Skin epidermis (tissue), 12 donors: Measurements from ENCODE around the gene MOB1A.
"Not testable (repeated sequence)": the region's sequence is repeated elsewhere in the genome, so short reads cannot be mapped to it uniquely, and the experiment has no call there.

Source experiments
- H3K27ac ChIP-seq, 21 experiments: fragments of 200-600 bp; sonication (generic) in 11 of 21; one replicate each; pipeline ENCODE4 v1.5.0; 2020; ENCODE audit warnings: mild to moderate bottlenecking in 3 of 21, inconsistent platforms in 2 of 21, moderate library complexity in 2 of 21
- H3K4me3 ChIP-seq, 7 experiments: fragments of 200-600 bp; sonication (generic) in 2 of 7; one replicate each; pipeline ENCODE4 v1.5.0; 2020; ENCODE audit warnings: inconsistent platforms in 2 of 7, mild to moderate bottlenecking in 2 of 7, moderate library complexity in 1 of 7

The MOB1A gene

DNA sequence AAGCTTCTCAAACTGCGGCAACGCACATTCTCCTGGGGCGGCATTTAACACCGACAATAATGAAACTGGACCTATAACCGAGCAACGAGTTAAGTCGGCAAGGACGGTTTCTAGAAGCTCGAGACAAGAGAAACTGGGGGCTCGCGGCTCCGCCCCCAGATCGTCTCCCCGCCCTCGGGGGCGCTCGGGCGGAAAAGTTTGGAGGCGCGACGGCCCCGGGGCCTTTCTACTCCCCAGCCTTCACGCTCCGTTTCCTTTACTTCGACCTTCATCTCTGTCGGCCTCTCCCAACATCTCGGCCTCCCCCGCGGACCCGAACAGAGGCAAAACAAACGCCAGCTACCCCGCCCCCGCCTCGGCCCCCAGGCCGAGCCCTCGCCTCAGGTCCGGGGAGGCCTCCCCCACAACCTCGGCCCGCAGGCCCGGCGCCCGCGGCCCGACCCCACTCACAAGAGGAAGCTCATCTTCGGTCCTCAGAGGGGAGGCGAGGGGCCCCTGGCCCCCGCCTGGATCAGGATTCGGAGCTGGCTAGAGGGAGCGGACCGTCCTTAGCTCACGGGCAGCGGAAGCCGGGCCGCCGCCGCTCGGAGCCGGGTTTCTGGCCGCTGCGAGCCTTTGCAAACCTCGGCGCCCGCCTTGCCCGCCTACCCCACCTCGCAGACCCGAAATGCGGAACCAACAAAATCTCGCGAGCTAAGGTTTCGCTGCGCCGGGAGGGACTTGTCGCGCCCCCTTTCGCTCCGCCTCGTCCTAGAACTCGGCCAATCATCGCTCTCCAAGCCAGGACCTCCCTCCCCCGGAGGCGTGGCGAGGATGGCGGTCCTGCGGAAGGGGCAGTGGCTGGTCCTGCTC, at the start of gene MOB1A:
Gene MOB1A (minus strand): TSS at position 669 of the 852 bp plus-strand sequence. CDS start 205 bp downstream, at position 464.
- peak within 1 kb of the TSS; percentile 66 to 98 (median 91) for H3K4me3 ChIP-seq
- peak within 1 kb of the TSS; percentile 91 to 99 (median 96) for H3K27ac ChIP-seq

DNA sequence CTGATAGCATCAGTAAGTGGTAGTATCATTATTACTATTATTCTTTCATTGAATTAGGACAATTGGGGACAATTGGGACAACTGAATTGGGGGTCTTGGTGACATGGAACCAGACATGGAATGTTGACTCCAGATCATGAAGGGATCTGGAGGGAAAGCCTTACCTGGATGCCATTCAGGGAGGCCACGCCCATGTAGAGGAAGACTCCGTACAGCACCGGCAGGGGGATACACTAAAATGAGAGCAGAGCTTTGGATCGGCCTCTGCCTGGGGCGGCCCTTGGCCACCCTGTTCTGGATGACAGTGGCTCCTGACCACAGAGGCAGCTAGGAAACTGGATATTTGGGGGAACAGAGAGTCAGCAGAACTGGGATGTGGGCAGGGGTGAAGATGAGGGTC, 49.0 kb upstream of the MOB1A start:
- Histone ChIP-seq H3K4me3 (no peak overlapping the region), H3K27ac (no peak overlapping the region)

DNA sequence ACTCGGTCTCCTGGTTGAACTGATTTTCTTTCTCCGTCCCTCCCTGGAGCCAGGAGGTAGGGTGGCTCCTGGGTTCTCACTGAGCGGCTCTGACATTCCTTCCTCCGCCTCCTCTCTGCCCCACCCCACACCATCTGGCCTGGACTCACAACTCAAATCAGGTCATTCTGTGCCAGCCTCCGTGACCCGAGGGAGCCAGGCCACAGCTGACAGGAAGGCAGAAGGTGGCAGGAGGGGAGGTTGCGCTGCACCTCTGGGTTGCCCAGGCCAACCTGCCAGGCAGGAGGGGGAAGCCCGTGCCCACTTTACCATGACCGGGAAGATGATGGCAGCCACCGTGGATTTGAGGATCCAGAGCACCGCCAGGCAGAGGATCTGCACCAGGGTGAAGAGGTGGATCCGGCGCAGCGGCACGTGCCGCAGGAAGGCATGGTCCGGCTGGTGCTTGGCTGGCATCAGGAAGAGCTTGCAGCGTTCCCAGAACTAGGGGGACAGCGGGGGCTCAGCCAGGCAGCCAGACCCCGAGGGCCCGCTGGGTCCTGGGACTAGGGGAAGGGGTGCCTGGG, 48.1 kb upstream of the MOB1A start:
- Histone ChIP-seq H3K4me3 (no peak overlapping the region), H3K27ac (peak overlapping the region in 2 of 21 experiments; percentile 38 to 49)

DNA sequence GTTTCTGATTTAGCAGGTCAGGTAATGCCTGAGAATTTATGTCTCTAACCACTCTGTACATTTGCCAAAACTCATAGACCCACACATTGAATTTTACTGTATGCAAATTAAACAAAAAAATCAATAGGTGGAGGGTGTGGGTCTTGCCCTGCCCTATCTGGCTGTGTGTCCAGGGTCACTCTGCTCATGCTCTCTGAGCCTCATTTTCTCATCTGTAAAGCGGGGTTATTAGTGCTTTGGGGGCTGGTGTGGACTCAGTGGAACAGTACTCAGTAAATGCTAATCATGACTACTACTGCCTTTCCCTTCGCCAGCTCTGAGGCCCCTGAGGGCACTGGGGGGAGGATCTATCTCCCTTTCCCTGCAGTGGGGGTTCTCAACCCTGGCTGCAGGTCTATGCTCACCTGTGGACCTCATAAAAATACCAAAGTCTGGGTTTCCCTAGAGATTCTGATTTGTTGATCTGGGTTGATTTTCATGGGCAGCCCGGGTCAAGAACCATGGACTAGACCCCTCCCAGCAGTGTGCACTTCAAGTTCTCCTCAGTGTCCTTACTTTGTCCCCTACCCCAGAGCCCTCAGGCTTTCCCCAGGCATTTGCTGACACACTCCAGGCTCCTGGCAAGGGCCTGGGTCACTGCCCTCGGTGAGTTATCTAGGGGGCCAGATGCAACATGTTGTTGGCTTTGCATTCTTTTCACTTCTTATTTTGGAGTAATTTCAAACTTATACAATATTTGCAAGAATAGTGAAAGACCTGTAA, 47.2 kb upstream of the MOB1A start:
- no peak overlapping the region for H3K4me3 ChIP-seq
- peak overlapping the region in 1 of 21 experiments; percentile 24 for H3K27ac ChIP-seq

DNA sequence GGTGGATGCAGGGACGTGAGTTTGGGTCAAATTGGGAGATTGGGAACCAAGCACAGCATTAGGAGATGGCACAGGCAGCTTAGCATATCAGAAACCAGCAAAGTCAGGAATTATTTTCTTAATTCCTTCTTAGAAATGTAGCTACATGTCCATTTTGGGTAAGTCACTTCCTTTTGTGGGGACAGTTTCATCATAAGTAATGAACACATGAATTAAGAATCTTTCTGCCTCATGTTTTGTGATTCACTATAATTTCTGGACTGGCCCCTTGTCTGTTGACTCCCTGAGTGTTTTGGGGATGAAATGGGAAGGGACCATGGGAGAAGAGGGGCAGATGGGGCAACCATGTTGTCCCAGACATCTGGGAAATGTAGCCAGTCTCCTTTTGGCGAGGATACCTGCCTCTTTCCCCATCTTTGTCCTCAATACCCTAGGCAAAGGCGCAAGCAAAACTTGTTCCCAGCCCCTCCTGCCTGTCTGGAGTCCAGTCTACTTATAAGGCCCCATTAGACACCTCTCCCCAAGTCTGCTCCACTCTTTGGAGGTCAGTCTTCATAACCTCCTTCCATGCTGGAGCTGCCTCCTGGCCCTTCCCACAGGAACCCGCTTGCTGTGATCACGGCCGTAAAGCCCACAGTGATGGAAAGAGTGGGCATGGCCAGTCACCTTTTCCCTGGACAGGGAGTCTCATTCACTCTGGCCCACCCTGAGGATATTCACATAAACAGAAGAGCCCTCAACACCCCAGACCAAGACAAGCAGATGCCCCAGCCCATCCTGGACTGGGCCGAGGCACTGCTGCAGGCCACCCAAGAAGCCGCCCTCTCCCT, 45.5 kb upstream of the MOB1A start:
- no peak overlapping the region for H3K27ac ChIP-seq
- no peak overlapping the region for H3K4me3 ChIP-seq

DNA sequence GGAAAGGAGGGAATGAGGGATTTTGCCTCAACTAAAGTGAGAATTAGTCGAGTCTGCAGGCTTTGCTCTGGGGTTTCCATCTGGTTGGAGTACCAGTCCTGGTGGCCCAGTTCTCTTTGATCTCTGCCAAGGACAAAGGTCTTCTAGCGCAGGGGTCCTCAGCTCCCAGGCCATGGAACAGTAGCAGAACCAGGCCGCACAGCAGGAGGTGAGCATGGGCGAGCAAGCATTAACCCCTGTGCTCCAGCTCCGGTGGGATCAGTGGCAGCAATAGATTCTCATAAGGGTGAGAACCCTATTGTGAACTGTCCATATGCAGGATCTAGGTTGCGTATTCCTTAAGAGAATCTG, 43.6 kb upstream of the MOB1A start:
- Histone ChIP-seq H3K27ac (no peak overlapping the region), H3K4me3 (no peak overlapping the region)

DNA sequence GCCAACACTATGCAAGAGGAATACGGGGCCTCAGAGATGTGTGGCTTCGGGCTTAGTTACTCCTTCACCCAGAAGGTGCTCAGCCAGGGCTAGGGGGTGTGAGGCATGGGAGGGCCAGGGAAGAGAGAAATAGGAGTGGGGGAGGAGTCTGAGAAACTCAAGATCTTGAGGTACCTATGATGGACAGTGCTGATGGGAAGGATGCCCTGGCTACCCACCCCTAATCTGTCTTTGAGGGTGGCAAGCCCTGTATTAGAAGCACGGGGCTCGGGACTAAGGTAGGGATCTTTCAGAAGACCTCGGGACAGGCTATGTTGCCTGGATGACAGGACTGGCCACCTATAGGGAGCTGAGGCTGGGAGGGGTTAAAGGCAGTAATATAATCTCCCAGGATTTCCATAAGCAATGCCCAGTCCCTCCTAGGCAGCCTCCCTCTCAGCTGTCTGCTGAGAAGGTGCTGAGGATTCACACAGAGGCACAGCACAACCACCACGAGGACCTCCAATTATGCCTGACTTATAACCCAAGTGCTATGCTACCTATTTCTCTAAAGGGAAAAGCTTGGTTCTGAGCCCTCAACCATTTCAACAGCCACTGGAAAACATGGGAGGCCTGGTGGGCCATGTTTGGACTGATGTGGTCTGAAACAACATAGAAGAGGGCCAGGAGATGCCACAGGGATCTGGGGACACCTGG, 43.1 kb upstream of the MOB1A start:
- Histone ChIP-seq H3K27ac (no peak overlapping the region), H3K4me3 (no peak overlapping the region)

DNA sequence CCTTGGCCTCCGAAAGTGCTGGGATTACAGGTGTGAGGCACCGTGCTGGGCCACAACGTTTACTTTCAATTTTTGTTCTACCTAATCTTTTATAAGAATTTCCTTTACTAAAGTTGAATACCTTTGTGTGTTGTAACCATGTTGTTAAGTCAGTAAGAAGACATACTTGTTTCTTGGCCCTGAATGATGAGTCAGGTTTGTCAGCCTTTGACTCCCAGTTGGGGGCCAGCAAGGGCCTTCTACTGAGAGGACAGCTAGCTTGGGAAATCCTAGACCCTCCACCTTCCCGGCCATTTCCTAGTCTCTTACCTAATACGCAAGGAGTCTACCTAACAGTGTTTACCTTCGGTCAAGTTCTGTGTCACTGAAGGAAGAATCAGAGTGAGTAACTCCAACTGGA, 42.4 kb upstream of the MOB1A start:
- no peak overlapping the region for H3K27ac ChIP-seq
- H3K4me3 ChIP-seq = no peak overlapping the region

DNA sequence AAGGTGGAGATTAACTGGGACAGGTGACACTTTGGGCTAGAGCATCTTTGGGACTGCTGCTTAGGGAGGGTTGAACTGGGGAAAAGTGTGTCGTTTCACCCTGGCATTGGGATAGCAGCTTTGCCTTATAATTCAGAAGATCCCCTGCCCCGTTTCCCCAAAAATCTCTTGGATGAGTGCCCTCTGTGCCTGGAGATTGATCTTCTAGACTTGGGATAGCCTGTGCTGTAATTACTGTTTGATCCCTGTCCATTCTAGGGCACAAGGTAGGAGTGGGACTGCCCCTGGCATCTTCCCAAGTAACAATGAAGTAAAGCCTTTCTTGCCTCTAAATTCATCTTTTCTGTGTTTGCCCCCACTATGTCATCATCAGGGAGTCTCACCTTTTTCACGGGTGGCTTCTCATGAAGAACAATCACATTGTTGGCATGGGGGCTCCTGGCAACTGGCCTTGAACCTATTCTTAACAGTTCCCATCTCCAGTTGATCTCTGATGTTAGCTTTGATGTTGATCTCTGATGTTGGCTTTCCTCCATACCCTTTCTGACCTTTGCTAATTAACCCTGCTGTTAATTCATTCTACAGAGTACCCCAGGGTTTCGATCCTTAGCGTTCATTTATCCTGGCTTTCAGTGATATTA, 41.3 kb upstream of the MOB1A start:
- Histone ChIP-seq H3K27ac (no peak overlapping the region), H3K4me3 (no peak overlapping the region)

DNA sequence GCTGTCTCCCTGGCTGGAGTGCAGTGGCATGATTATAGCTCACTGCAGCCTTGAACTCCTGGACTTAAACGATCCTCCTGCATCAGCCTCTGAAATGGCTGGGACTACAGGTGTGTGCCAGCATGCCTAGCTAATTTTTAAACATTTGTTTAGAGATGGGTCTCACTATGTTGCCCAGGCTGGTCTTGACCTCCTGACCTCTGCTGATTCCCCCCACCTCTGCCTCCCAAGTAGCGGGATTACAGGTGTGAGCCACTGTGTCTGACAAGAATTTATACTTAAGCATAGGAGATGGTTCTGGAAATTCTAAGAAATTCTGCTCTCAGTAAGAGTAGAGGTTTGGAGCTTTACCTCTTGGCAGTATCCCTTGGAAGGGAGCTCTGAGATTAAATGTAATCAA, 38.0 kb upstream of the MOB1A start:
- H3K27ac ChIP-seq = no peak overlapping the region

DNA sequence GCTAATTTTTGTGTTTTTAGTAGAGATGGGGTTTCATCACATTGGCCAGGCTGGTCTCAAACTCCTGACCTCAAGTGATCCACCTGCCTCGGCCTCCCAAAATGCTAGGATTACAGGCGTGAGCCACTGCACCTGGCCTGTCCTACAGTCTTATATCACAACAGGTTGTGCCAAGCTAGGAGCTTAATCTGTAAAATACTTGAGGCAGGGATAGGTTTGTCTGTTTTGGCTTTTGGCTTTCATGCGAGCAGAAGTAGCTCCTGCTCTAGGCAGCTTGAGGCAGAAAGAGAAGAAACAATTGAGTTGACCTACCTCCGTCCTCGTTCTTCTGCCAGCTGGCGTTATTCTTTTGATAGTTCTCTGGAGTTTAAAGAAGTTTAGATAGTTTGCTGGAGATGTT, 37.1 kb upstream of the MOB1A start:
- not testable (repeated sequence) for H3K27ac ChIP-seq

More for the DNA sequence above, 38.0 kb upstream of the MOB1A start:
- no peak overlapping the region for H3K4me3 ChIP-seq

DNA sequence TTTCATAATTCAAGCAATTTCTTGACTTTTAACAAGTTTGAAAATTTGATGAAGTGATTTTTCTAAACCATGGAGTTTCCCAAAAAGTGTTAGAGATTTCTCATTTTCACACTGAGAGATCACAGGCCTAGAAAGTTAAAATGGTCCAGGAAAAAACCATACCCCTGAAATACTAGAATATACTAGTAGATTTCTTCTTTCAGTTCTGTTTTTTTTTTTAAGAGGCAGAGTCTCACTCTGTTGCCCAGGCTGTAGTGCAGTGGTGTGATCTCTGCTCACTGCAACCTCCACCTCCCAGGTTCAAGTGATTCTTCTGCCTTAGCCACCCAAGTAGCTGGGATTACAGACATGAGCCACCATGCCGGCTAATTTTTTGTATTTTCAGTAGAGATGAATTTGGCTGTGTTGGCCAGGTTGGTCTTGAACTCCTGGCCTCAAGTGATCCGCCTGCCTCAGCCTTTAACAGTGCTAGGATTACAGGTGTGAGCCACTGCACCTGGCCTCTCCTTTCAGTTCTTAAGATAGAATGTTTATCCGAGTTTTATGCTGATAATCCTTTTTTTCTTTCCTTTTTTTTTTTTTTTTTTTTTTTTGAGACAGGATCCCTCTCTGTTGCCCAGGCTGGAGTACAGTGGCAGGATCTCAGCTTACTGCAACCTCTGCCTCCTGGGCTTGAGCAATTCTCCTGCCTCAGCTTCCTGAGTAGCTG, 34.2 kb upstream of the MOB1A start:
- Histone ChIP-seq H3K4me3 (no peak overlapping the region), H3K27ac (no peak overlapping the region)

More for the DNA sequence above, 37.1 kb upstream of the MOB1A start:
- H3K4me3 ChIP-seq = not testable (repeated sequence)

DNA sequence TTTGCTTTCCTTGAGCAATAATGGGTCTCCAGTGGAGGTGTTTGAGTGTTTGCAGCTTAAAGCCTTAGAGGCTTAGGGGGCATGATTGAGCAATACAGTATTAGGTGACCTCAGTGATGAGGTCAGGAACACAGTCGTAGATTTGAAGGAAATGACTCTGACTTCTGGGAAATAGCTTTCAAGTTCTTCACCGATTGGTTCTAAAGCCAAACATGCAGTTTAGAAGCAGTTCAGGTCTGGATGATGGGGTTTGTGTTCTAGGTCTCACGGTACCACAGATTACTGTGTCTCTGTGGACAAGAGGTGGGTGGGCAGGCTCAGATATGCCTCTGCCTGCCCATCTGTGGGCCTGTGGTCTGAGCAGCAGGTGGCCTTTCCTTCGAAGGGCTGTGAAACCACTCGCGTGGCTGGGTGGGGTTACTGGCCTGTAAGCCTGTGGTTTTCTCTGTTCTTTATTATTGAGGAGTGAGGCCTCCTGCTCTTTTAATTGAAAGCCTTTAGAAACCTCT, 27.6 kb upstream of the MOB1A start:
- Histone ChIP-seq H3K27ac (peak overlapping the region in 19 of 21 experiments; percentile 6 to 80 (median 56)), H3K4me3 (no peak overlapping the region)

DNA sequence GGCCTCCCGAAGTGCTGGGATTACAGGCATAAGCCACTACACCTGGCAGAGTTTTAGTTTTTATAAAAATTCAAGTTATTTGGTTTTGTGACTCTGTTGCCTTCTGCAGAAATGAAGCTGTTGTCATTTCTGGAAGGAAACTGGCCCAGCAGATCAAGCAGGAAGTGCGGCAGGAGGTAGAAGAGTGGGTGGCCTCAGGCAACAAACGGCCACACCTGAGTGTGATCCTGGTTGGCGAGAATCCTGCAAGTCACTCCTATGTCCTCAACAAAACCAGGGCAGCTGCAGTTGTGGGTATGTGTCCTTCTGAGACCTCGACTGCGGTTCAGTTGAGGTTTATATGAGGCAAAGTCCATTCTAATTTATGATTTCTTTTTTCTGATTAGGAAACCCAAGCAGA, 26.9 kb upstream of the MOB1A start:
- Histone ChIP-seq H3K4me3 (no peak overlapping the region), H3K27ac (peak overlapping the region in 16 of 21 experiments; percentile 6 to 80 (median 52))

DNA sequence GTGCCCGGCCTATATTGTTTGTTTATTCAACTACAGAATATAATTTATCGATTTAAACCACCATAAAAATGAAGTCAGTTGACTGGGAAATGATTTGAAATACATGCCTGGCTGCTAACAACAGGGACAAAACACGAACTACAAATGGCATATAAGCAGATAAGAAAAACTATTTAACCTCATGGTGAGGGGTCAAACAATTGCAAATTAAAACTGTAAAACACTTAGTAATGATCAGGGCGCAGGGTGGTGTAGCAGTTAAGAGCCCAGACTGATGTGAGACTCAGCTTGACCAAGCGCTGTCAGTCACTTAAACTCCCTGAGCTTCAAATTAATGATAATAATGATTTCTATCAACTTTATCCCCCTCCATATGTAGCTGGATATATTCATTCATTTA, 26.4 kb upstream of the MOB1A start:
- Histone ChIP-seq H3K27ac (peak overlapping the region in 12 of 21 experiments; percentile 20 to 80 (median 52)), H3K4me3 (no peak overlapping the region)

DNA sequence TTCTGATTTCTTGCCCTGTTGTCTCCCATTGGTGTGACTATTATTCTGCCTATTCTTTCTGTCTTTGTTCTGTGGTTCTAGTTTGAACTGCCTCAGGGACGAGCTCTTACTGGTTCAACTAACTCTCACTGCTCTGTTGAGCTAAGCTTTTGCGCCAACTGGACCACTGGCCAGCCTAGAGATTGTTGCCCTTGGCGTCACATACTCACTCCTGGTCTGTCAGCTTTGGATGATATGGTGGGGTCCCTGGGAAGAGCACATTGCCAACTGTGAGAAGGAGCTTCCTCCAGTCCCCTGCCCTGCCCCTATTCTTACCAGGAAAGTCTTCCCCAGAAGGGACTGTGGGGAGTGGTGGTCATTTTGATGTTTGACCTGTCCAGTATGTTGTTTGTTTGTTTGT, 25.8 kb upstream of the MOB1A start:
- Histone ChIP-seq H3K4me3 (no peak overlapping the region), H3K27ac (peak overlapping the region in 1 of 21 experiments; percentile 78)

DNA sequence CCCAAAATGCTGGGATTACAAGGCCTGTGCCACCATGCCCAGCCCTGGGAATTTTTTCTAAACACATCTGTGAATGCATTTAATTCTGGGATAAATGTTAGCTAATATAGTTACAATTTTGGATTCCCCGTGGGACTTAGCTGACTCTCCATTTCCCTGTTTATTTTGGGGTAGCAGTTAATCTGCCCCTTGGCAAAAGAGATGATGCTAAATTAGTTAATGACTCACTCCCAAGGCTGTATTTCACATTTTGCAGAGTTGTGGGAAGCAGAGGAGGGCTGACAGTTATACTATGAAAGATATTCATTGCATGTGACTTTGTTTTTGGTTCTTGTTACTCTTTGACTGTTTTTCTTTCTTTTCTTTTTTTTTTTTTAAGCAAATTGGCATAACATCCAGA, 22.9 kb upstream of the MOB1A start:
- Histone ChIP-seq H3K27ac (peak overlapping the region in 4 of 21 experiments; percentile 2 to 38 (median 16)), H3K4me3 (no peak overlapping the region)

DNA sequence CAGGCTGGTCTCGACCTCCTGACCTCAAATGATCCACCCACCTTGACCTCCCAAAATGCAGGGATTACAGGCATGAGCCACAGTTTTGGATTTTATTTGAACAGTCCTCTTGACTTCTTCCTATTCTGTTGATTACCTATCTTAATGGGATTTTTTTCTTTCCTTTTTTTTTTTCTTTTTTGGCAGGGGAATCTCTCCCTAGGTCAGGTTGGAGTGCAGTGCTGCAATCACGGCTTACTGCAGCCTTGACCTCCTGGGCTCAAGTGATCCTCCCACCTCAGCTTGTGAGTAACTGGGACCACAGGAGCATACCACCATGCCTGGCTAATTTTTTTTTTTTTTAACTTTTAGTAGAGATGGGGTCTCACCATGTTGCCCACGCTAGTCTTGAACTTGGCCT, 22.5 kb upstream of the MOB1A start:
- H3K4me3 ChIP-seq = no peak overlapping the region
- H3K27ac ChIP-seq = peak overlapping the region in 3 of 21 experiments; percentile 6 to 38 (median 27)
